ENCODE measurements around the gene PLXNB3.

Gene PLXNB3

GRCh38 chrX:153774576-153775292 lies 10.7 kb downstream of the PLXNB3 start:
- no peak for DNase-seq

GRCh38 chrX:153775293-153776119 lies 11.5 kb downstream of the PLXNB3 start:
- DNase-seq = no peak

- no peak for DNase-seq
Observed at GRCh38 chrX:153776120-153776599, 12.1 kb downstream of the PLXNB3 start.

DNA sequence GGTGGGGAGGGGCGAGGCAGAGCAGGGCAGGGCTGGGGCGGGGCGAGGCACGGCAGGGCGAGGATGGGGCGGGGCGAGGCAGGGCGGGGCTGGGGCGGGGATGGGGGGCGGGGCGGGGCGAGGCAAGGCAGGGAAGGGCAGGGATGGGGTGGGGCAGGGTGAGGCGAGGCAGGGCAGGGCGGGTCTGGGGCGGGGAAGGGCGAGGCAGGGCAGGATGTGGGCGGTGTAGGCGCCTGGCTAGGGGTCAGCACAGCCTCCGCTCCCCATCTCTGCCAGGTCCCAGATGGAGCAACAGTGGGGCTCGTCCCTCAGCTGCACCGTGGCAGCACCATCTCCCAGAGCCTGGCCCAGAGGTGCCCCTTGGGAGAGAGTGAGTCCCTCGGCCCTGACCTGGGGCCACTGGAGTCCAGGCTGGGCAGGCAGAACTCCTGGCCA lies 12.6 kb downstream of the PLXNB3 start:
- DNase-seq = no peak

GRCh38 chrX:153777261-153778090 lies 13.4 kb downstream of the PLXNB3 start:
- DNase-seq = no peak

DNA sequence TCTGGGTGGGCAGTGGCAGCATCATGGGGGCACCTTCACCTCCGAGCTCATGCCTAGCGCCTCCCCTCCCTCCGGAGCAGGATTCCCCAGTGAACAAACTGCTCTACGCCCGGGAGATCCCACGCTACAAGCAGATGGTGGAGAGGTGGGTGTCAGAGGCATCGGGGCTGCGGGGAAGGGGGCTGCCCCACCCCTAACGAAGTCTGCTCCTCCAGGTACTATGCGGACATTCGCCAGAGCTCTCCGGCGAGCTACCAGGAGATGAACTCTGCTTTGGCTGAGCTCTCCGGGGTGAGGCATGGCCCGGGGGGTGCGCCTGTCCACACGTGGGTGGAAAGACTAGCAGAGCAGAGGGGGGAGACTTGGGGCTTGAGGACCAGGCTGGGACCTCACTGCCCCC lies 14.1 kb downstream of the PLXNB3 start:
- no peak for DNase-seq

DNA sequence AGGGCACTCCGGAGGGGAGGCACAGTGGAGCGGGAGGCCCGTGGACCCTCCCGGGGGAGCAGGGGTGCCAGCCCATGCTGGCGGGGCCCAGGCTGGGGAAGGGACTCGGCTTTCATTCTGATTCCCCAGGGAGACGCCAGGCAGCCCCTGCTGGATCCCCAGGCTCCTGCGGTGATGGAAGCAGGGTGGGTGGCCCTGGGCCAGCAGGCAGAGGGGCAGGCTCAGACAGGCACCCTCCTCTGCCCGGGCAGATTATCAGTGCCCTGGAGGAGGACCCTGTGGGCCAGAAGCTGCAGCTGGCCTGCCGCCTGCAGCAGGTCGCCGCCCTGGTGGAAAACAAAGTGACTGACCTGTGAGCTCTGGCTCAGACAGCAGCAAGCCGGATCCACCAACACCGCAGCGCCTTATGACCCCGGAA lies 14.6 kb downstream of the PLXNB3 start:
- DNase-seq = no peak

GRCh38 chrX:153779891-153780677 lies 16.0 kb downstream of the PLXNB3 start:
- no peak for DNase-seq

DNA sequence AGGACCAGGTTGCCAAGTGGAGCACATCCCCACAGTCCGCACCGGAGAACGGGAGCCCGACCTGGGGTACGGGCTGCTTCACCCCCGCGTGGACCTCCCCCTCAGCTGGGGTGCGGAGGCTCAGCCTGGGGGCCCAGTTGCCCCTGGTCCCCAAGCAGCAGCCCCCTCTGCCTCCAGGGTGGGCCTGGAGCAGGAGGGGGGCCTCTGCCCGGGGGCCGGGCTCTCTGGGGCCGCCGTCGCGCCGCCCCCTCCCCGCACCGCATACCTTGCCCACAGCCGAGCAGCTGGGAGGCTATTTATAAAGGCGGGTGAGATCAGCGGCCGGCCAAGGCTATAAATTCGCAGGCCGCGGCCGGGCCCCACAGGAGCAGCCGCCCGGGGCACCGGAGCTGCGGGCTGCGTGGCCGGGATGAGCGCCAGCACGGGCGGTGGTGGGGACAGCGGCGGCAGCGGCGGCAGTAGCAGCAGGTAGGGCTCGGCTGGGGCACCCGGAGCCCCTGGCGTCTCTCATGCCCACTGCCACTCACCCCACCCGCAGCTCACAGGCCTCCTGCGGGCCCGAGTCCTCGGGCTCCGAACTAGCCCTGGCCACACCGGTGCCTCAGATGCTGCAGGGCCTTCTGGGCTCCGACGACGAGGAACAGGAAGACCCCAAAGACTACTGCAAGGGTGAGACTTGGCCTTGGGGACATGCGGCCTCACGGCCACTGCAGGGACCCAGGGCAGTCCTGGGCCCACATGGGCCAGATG lies 16.8 kb downstream of the PLXNB3 start, which contains the start of gene SRPK3:
SRPK3 (plus strand) TSS at position 364 of the 750 bp plus-strand sequence; CDS start at position 410, 46 bp downstream.
- no peak for DNase-seq

- no peak for DNase-seq
Observed at GRCh38 chrX:153781428-153782047, 17.5 kb downstream of the PLXNB3 start.

DNA sequence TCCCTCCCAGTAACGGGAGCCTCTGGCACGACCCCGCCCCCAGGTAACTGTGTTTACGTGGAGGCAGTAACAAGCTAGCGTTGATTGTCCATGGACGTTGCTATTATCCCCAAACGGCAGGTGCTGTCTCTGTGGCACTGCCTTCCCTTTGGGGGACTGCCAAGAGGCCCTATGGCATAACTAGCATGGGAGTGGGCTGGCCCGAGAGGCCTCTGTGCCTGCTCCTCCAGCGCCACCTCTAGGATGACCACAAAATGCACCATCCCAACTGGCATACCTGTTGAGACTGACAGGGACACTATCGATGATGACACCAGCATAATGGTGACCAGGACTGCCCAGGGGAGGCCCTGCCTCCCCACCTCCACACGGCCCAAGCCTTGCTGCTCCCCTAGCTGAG lies 18.3 kb downstream of the PLXNB3 start:
- DNase-seq = no peak

GRCh38 chrX:153782871-153783270 lies 18.8 kb downstream of the PLXNB3 start:
- DNase-seq = no peak

- no peak for DNase-seq
Observed at GRCh38 chrX:153783378-153784013, 19.4 kb downstream of the PLXNB3 start.

GRCh38 chrX:153784325-153784967 lies 20.4 kb downstream of the PLXNB3 start:
- DNase-seq = no peak

DNA sequence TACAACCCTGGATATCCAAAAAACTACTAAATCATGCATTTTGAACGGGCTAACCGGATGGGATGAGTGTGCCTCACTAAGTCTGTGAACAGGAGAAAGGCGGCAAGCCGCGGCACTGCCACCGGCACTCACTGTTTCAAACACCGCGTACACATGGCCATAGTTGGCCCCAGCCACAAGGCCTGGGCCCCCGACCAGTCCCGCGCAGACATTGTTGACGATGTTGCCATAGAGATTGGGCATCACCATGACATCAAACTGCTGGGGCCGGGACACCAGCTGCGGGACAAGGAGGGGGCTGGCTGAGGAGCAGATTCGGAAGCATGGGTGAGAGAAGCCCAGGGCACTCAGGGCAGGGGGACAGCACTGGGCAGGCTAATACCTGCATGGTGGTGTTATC lies 22.6 kb downstream of the PLXNB3 start:
- DNase-seq = no peak

- no peak for DNase-seq
Observed at GRCh38 chrX:153789654-153790053, 25.6 kb downstream of the PLXNB3 start.

DNA sequence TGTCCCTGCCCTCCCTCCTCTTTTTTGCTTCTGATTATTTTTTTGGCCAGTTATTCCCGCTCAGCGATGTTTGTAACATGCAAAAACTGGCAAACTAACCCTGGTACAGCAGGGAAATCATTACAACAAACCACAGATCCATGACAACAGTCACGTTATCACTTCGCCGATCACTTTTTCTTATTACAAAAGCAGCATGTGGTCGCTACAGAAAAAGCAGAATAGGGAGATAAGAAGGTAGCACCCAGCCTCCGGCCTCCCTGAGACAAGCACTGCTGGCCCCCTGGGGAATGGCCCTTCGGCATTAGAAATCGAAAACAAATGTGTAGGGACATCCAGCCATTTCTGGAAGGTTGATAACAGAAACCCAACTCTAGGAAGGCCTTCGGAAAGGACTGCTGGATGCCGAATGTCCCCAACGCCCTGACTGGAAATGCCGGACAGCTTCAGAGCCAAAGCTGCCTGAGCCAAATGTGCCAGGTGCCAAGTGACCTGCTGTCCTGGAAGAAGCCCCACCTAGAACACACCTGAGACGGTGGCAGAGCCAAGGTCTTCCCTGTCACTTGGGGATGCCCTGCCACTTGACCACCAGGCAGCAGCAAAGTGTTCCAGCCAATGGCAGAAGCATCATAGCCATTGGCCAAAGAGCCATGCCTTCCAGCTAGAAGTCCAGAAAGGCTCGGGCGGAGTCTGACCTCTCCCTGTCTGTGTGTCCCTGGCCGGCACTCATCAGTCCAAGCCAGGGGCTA lies 27.2 kb downstream of the PLXNB3 start:
- no peak for DNase-seq

DNA sequence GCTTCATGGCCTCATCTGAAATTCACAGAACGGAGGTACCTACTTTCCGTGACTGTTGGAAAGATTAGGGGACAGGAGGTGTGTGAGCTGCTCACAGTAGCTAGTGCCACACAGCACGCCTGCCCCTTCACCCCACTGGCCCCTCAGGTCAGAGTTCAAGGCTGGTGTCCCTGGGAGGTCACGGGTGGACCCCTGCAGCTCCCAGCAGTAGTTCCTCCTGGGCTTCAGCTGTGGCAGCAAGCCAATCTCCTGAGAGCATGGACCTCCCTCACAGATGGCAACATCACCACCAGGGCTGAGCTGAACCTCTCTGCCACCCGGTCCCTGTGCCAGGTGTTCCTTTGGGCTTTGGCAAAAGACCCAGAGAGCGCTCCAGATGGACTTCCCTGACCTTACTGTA lies 28.3 kb downstream of the PLXNB3 start:
- DNase-seq = no peak

GRCh38 chrX:153793291-153793690 lies 29.2 kb downstream of the PLXNB3 start:
- no peak for DNase-seq

Measured in stimulated activated naive CD4-positive, alpha-beta T cell treated with Interleukin-2 at 50 U/mL for 16 hours (primary cell).